ENCODE data around the gene MTERF1.

MTERF1 gene

DNA sequence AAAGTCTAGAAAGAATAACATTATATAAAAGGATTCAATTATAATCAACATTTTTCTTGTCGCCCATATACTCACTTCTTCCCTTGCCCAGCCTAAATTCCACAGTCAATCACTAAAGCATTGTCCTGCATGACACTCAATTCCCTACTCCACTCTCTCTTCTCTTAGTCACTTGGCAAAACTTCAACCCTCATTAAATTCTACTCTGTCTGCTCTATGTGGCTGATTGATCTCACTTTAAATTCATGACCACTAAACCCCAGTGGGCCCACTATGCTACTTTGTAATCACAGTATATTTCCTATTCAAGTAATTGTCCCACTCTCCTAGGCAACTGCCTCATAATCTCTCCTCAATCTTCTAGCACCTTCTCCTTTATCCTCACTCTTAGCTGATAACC is 54.1 kb downstream of the MTERF1 start:
- DNase-seq = no peak

DNA sequence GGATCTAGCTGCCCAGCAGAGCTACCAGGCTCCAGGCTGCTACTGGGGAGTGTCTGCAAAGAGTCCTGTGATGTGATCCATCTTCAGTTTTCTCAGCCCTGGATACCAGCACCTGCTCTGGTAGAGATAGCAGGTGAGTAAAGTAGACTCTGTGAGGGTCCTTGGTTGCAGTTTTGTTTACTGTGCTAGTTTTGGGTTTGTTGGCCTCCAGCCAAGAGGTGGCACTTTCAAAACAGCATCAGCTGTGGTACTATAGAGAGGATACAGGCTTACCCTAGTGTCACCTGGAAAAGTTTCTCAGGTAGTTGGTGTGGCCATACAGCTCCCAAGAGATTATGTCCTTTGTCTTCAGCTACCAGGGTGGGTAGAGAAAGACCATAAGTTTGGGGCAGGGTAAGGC is 56.3 kb downstream of the MTERF1 start:
- DNase-seq = no peak
